ENCODE measurements around the gene PRKCI. TPM values are rescaled to one million over a fixed set of nuclear protein-coding genes. Genes with fewer than 3 reads are reported as not detected.

The PRKCI gene
- total RNA-seq, 1 donor from 2014 or later: 43.2 TPM

- no peak overlapping the region for H3K4me3 ChIP-seq
- H3K27ac ChIP-seq: no peak overlapping the region
- ATAC-seq (no peak), DNase-seq (no peak)
- intact Hi-C loops (cut with DNase I): no loop called here
- no peaks in the 10 kb centered on the region for H3K9me3 ChIP-seq
- no peaks in the 10 kb centered on the region for H3K27me3 ChIP-seq
- no peak for TF ChIP-seq CTCF (IDR thresholded peaks at IDR 0.05)
- no peaks in the 10 kb centered on the region for H3K4me1 ChIP-seq
- no peaks in the 10 kb centered on the region for H3K36me3 ChIP-seq
Measured at GRCh38 chr3:170346481-170347392, 124.5 kb downstream of the PRKCI start.

- intact Hi-C loops (cut with DNase I): no loop called here
- no peak for TF ChIP-seq CTCF (IDR thresholded peaks at IDR 0.05)
Measured at GRCh38 chr3:170350515-170351413, 128.5 kb downstream of the PRKCI start.

GRCh38 chr3:170352936-170353335 is 130.7 kb downstream of the PRKCI start:
- no peaks in the 10 kb centered on the region for H3K27me3 ChIP-seq
- no peak overlapping the region for H3K27ac ChIP-seq
- H3K4me1 ChIP-seq: peaks cover 12% of the 10 kb centered on the region
- no peak for DNase-seq
- ATAC-seq: no peak
- no peaks in the 10 kb centered on the region for H3K9me3 ChIP-seq
- no peak for TF ChIP-seq CTCF (IDR thresholded peaks at IDR 0.05)
- H3K36me3 ChIP-seq: no peaks in the 10 kb centered on the region
- intact Hi-C loops (cut with DNase I): no loop called here
- no peak overlapping the region for H3K4me3 ChIP-seq

More at GRCh38 chr3:170350515-170351413, 128.5 kb downstream of the PRKCI start:
- DNase-seq (no peak), ATAC-seq (no peak)
- H3K9me3 ChIP-seq: no peaks in the 10 kb centered on the region
- no peaks in the 10 kb centered on the region for H3K27me3 ChIP-seq
- H3K4me3 ChIP-seq: no peak overlapping the region
- H3K27ac ChIP-seq: no peak overlapping the region
- H3K4me1 ChIP-seq: peaks cover 9% of the 10 kb centered on the region
- no peaks in the 10 kb centered on the region for H3K36me3 ChIP-seq

- no peak for DNase-seq
- Histone ChIP-seq H3K9me3 (no peaks in the 10 kb centered on the region), H3K27me3 (no peaks in the 10 kb centered on the region), H3K36me3 (no peaks in the 10 kb centered on the region), H3K27ac (no peak overlapping the region), H3K4me3 (no peak overlapping the region), H3K4me1 (peaks cover 12% of the 10 kb centered on the region)
- ATAC-seq: no peak
- intact Hi-C loops (cut with DNase I): no loop called here
- TF ChIP-seq CTCF (IDR thresholded peaks at IDR 0.05): no peak
Measured at GRCh38 chr3:170353485-170353884, 131.3 kb downstream of the PRKCI start.

- Histone ChIP-seq H3K27ac (no peak overlapping the region), H3K4me1 (peaks cover 21% of the 10 kb centered on the region), H3K36me3 (peaks cover 2% of the 10 kb centered on the region), H3K4me3 (no peak overlapping the region), H3K27me3 (no peaks in the 10 kb centered on the region), H3K9me3 (no peaks in the 10 kb centered on the region)
- ATAC-seq (no peak), DNase-seq (no peak)
- intact Hi-C loops (cut with DNase I): no loop called here
- TF ChIP-seq CTCF (IDR thresholded peaks at IDR 0.05): no peak
Measured at GRCh38 chr3:170354760-170355159, 132.5 kb downstream of the PRKCI start.

Other genes starting within 250 kb of the PRKCI start
- gene GPR160, start 184.4 kb upstream of the PRKCI start, total RNA-seq: 22.3 TPM
- gene PHC3, start 40.7 kb upstream of the PRKCI start, total RNA-seq: 84.4 TPM
- 89.4 TPM for gene SKIL, start 135.3 kb downstream of the PRKCI start, total RNA-seq
- 11.7 TPM for gene CLDN11, start 196.4 kb downstream of the PRKCI start, total RNA-seq

Data from upper lobe of right lung (tissue), 1 donor.